B cell (primary cell): Measurements from ENCODE around the gene TNFRSF17. TPM values are rescaled to one million over a fixed set of nuclear protein-coding genes. Genes with fewer than 3 reads are reported as not detected.

Source experiments
- ATAC-seq: fragments of 200-7000 bp; cut with Tn5 transposase; one replicate; pipeline ENCODE4 v1.10.0; 2021; ENCODE audit warnings: low read depth, mild to moderate bottlenecking, moderate number of reproducible peaks, moderate library complexity
- CTCF ChIA-PET: fragments of 350-600 bp; sonication (Branson Sonifier 250); formaldehyde crosslinking; loops from one replicate; lab custom pipeline; 2021; ENCODE audit warnings: antibody characterized with exemption, inconsistent platforms; lab: Charles Lee
- POLR2A ChIA-PET: fragments of 350-600 bp; sonication (Branson Sonifier 250); formaldehyde crosslinking; loops from one replicate; lab custom pipeline; 2021; ENCODE audit warnings: antibody characterized with exemption; lab: Charles Lee
- DNase-seq: peaks from one replicate; pipeline ENCODE4 v3.0.0; 2013
- H2AFZ ChIP-seq: 2 replicates; pipeline ENCODE4 v1.6.1; 2012; ENCODE audit warnings: mild to moderate bottlenecking, low read depth, low read length; ENCODE audit not compliant: insufficient read depth, poor library complexity, severe bottlenecking
- H3K27ac ChIP-seq, 2 donors: 1 replicate in 1 of 2; 2 replicates in 1 of 2; pipeline ENCODE4 v1.5.1; 2012 to 2013; ENCODE audit warnings: low read length in 2 of 2, mild to moderate bottlenecking in 2 of 2, moderate library complexity in 1 of 2
- H3K27me3 ChIP-seq, 4 experiments: fragments of 200-600 bp in 1 of 4; sonication (generic) in 1 of 4; replicated peaks in 1 of 4; 1 replicate in 2 of 4; 2 replicates in 2 of 4; pipeline versions ENCODE4 v1.6.1 to v1.7.0; 2013 to 2016; ENCODE audit warnings: low read length in 3 of 4, mild to moderate bottlenecking in 2 of 4, mixed read lengths in 1 of 4, moderate library complexity in 1 of 4; ENCODE audit not compliant: insufficient read depth in 4 of 4, control insufficient read depth in 3 of 4; ENCODE audit errors: control extremely low read depth in 1 of 4
- H3K36me3 ChIP-seq, 2 experiments: replicated peaks in 1 of 2; 1 replicate in 1 of 2; 2 replicates in 1 of 2; pipeline versions ENCODE4 v1.6.1 to v1.7.1; 2013; ENCODE audit warnings: low read length in 1 of 2; ENCODE audit not compliant: insufficient read depth in 2 of 2, control insufficient read depth in 1 of 2; ENCODE audit errors: control extremely low read depth in 1 of 2, extremely low read depth in 1 of 2
- H3K4me1 ChIP-seq, 2 donors: fragments of 200-600 bp in 1 of 2; sonication (generic) in 1 of 2; 1 replicate in 1 of 2; 2 replicates in 1 of 2; pipeline versions ENCODE4 v1.5.1 to v1.6.1; 2013 to 2017; ENCODE audit warnings: low read length in 2 of 2; ENCODE audit not compliant: control insufficient read depth in 2 of 2, insufficient read depth in 2 of 2
- H3K4me2 ChIP-seq: replicated peaks from 2 replicates; pipeline ENCODE3; 2012; ENCODE audit warnings: mild to moderate bottlenecking, low read depth, low read length; ENCODE audit not compliant: poor library complexity, severe bottlenecking
- H3K4me3 ChIP-seq, 5 experiments: fragments of 200-600 bp in 1 of 5; sonication (generic) in 1 of 5; 1 replicate in 3 of 5; 2 replicates in 2 of 5; pipeline versions ENCODE4 v1.5.1 to v1.7.0; 2011 to 2016; ENCODE audit warnings: low read length in 4 of 5, mild to moderate bottlenecking in 4 of 5, low read depth in 2 of 5, control low read depth in 1 of 5, moderate library complexity in 1 of 5; ENCODE audit not compliant: insufficient read depth in 1 of 5; ENCODE audit errors: control extremely low read depth in 1 of 5, extremely low read depth in 1 of 5
- H3K79me2 ChIP-seq: fragments of 200-600 bp; sonication (generic); one replicate; pipeline ENCODE4 v1.6.0; 2016; ENCODE audit warnings: low read length; ENCODE audit not compliant: control insufficient read depth, insufficient read depth
- H3K9ac ChIP-seq: fragments of 200-600 bp; sonication (generic); 2 replicates; pipeline ENCODE4 v1.6.1; 2017; ENCODE audit warnings: mild to moderate bottlenecking, low read length, moderate library complexity
- H3K9me3 ChIP-seq, 3 donors: one replicate each; pipeline versions ENCODE4 v1.6.1 to v1.7.1; 2013; ENCODE audit warnings: low read length in 2 of 3; ENCODE audit not compliant: control insufficient read depth in 2 of 3, insufficient read depth in 1 of 3; ENCODE audit errors: control extremely low read depth in 1 of 3
- H4K20me1 ChIP-seq: 2 replicates; pipeline ENCODE4 v1.6.0; 2012; ENCODE audit warnings: mild to moderate bottlenecking, low read length; ENCODE audit not compliant: insufficient read depth, control insufficient read depth, poor library complexity, severe bottlenecking
- H3K27ac Mint-ChIP-seq: one replicate; pipeline ENCODE4 v1.8.0; 2021; ENCODE audit warnings: mixed read lengths
- H3K27me3 Mint-ChIP-seq: one replicate; pipeline ENCODE4 v1.8.0; 2021; ENCODE audit warnings: mixed read lengths
- H3K4me1 Mint-ChIP-seq: one replicate; pipeline ENCODE4 v1.8.0; 2021; ENCODE audit warnings: mixed read lengths
- H3K4me3 Mint-ChIP-seq: one replicate; pipeline ENCODE4 v1.8.0; 2021; ENCODE audit warnings: mixed read lengths
- H3K9me3 Mint-ChIP-seq: one replicate; pipeline ENCODE4 v1.8.0; 2022; ENCODE audit warnings: mixed read lengths; ENCODE audit not compliant: insufficient read depth
- EZH2 ChIP-seq: IDR thresholded peaks from 2 replicates; pipeline ENCODE4 v1.6.1; 2012; ENCODE audit warnings: borderline replicate concordance, low read depth, mild to moderate bottlenecking, moderate library complexity, low read length; ENCODE audit not compliant: insufficient read depth, poor library complexity, severe bottlenecking
- WGBS: methylation state at CpG from one replicate; pipeline ENCODE4 v1.1.5; 2013; ENCODE audit warnings: missing lambda C conversion rate; ENCODE audit not compliant: insufficient coverage; 5-methylcytosine and 5-hydroxymethylcytosine counted together
- intact Hi-C: fragments of 100-400 bp; cut with micrococcal nuclease; formaldehyde crosslinking; loops from one replicate; pipeline ENCODE4 v1.10.0; 2022
- polyA plus RNA-seq: library from polyadenylated mRNA; depleted of rRNA; stranded (reverse); fragments of >200 nt; gene quantifications from 2 replicates; pipeline ENCODE4 v1.2.3, GENCODE V29; 2012
- total RNA-seq, 2 donors: library from RNA; stranded (reverse); fragments of 120-200 nt in 1 of 2; gene quantifications; 1 replicate in 1 of 2; 2 replicates in 1 of 2; pipeline versions ENCODE4 v1.2.3 to v1.2.4, GENCODE V29; 2013 to 2022
- TF ChIP-seq, protein P1 (sequence below): fragments of 200-600 bp; IDR thresholded peaks from one replicate; pipeline ENCODE4 v1.8.0; 2022; ENCODE audit warnings: antibody characterized with exemption, mild to moderate bottlenecking

TNFRSF17 gene
- total and polyA plus RNA-seq, 2 donors (not counting 1 experiment from before 2014, with no cell fraction given) = 4.6 to 16.4 TPM

DNA sequence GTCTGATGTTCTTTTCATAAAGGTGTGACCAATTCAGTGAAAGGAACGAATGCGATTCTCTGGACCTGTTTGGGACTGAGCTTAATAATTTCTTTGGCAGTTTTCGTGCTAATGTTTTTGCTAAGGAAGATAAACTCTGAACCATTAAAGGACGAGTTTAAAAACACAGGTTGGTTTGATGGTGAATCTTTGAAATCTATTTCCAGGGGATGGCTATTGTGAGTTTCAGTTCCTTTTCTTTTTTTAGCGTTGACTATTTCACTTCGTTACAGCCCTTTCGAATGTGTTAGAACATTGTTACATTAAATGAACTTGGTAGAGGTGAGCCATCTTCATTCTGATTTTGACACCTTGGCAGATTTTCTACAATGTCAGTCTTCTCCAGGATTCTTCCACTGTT lies 1.2 kb downstream of the TNFRSF17 start:
- no peaks in the 10 kb centered on the region for H3K9me3 Mint-ChIP-seq
- Histone ChIP-seq H4K20me1 (no peaks in the 10 kb centered on the region), H2AFZ (peak overlapping the region; percentile 50), H3K79me2 (peaks cover 55% of the 10 kb centered on the region), H3K4me1 (peaks cover 56 to 87% of the 10 kb centered on the region in 2 donors), H3K9me3 (no peaks in the 10 kb centered on the region), H3K27me3 (no peaks in the 10 kb centered on the region), H3K9ac (peak overlapping the region; percentile 49), H3K4me3 (peak overlapping the region in 4 of 5 experiments; percentile 24 to 65 (median 51)), H3K36me3 (peaks cover 0 to 23% of the 10 kb centered on the region in 2 experiments), H3K4me2 (peak overlapping the region; percentile 68), H3K27ac (peak overlapping the region; percentile 85 to 86)
- peak overlapping the region; percentile 85 for H3K4me3 Mint-ChIP-seq
- ChIA-PET CTCF (interaction anchor here (0.6 to 5.0 kb wide), 8 partner anchors 10 to 223 kb away, joined by 3 to 44 read pairs (median 4); partner anchors contain the start of genes SNX29 and TXNDC11), POLR2A (interaction anchor here (0.5 to 3.8 kb wide), 5 partner anchors 11 to 69 kb away, joined by 3 to 39 read pairs (median 7); partner anchors contain the start of gene SNX29)
- H3K27me3 Mint-ChIP-seq = no peaks in the 10 kb centered on the region
- peaks cover 58% of the 10 kb centered on the region for H3K4me1 Mint-ChIP-seq
- peak; percentile 74 for DNase-seq
- 11% methylated on average over 4 of the region's 7 CpGs for WGBS
- intact Hi-C loops = loop anchor here (1.0 to 5.0 kb wide), 5 partner anchors 10 to 101 kb away; partner anchors contain the start of gene SNX29
- TF ChIP-seq EZH2 = no peak
- TF ChIP-seq, protein P1, sequence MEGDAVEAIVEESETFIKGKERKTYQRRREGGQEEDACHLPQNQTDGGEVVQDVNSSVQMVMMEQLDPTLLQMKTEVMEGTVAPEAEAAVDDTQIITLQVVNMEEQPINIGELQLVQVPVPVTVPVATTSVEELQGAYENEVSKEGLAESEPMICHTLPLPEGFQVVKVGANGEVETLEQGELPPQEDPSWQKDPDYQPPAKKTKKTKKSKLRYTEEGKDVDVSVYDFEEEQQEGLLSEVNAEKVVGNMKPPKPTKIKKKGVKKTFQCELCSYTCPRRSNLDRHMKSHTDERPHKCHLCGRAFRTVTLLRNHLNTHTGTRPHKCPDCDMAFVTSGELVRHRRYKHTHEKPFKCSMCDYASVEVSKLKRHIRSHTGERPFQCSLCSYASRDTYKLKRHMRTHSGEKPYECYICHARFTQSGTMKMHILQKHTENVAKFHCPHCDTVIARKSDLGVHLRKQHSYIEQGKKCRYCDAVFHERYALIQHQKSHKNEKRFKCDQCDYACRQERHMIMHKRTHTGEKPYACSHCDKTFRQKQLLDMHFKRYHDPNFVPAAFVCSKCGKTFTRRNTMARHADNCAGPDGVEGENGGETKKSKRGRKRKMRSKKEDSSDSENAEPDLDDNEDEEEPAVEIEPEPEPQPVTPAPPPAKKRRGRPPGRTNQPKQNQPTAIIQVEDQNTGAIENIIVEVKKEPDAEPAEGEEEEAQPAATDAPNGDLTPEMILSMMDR = no peak
- H3K27ac Mint-ChIP-seq = peak overlapping the region; percentile 97
- peak; percentile 74 for ATAC-seq

DNA sequence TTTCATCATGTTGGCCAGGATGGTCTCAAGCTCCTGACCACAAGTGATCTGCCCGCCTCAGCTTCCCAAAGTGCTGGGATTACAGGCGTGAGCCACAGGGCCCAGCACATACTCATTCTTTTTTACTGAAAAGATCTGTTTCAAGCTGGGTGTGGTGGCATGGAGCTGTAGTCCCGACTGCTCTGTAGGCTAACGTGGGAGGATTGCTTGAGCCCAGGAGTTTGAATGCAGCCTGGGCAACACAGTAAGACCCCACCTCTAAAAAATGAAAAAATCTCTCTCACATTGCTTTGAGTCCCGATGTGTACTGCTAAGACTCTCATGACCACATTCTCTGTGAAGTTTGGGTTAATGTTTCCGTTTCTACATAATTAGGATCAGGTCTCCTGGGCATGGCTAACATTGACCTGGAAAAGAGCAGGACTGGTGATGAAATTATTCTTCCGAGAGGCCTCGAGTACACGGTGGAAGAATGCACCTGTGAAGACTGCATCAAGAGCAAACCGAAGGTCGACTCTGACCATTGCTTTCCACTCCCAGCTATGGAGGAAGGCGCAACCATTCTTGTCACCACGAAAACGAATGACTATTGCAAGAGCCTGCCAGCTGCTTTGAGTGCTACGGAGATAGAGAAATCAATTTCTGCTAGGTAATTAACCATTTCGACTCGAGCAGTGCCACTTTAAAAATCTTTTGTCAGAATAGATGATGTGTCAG lies 2.3 kb downstream of the TNFRSF17 start:
- Histone ChIP-seq H3K27ac (peak overlapping the region; percentile 85 to 86), H4K20me1 (no peaks in the 10 kb centered on the region), H3K4me2 (peak overlapping the region; percentile 68), H2AFZ (no peak overlapping the region), H3K4me1 (peaks cover 56 to 85% of the 10 kb centered on the region in 2 donors), H3K4me3 (peak overlapping the region in 1 of 5 experiments; percentile 1), H3K9ac (no peak overlapping the region), H3K79me2 (peaks cover 61% of the 10 kb centered on the region), H3K36me3 (peaks cover 0 to 27% of the 10 kb centered on the region in 2 experiments), H3K27me3 (no peaks in the 10 kb centered on the region), H3K9me3 (no peaks in the 10 kb centered on the region)
- ATAC-seq (no peak), DNase-seq (no peak)
- WGBS = 91% methylated on average over 11 of the region's 17 CpGs
- Mint-ChIP-seq H3K9me3 (no peaks in the 10 kb centered on the region), H3K27ac (peak overlapping the region; percentile 76), H3K27me3 (no peaks in the 10 kb centered on the region), H3K4me3 (peak overlapping the region; percentile 56), H3K4me1 (peaks cover 59% of the 10 kb centered on the region)
- POLR2A ChIA-PET = interaction anchor here (0.6 kb wide), 2 partner anchors 34 to 567 kb away, joined by 4 to 10 read pairs; no protein-coding TSS in a partner anchor
- CTCF ChIA-PET = interaction anchor here (1.0 to 3.9 kb wide), 4 partner anchors 9 to 101 kb away, joined by 3 to 25 read pairs (median 4); partner anchors contain the start of gene SNX29
- TF ChIP-seq, protein P1 = no peak
- no peak for TF ChIP-seq EZH2
- intact Hi-C loops = loop anchor here (2.0 to 5.0 kb wide), 3 partner anchors 55 to 100 kb away; no protein-coding TSS in a partner anchor
